Endothelial cell of umbilical vein (primary cell): ENCODE measurements around the gene SCYGR1. TPM values are rescaled to one million over a fixed set of nuclear protein-coding genes. Genes with fewer than 3 reads are reported as not detected.

Source experiments
- BruUV-seq: library from RNA; stranded (reverse); fragments of 400-500 nt; replicated peaks from 2 replicates; lab custom pipeline; 2021; lab: Mats Ljungman, UMichigan
- CTCF ChIA-PET: fragments of 300-600, 350-600 bp; sonication (Branson Sonifier 250); formaldehyde crosslinking; loops from one replicate; lab custom pipeline; 2021; ENCODE audit warnings: antibody characterized with exemption, inconsistent platforms; lab: Charles Lee
- POLR2A ChIA-PET: fragments of 300-600, 350-600 bp; sonication (Branson Sonifier 250); formaldehyde crosslinking; loops from one replicate; lab custom pipeline; 2021; ENCODE audit warnings: antibody characterized with exemption, inconsistent platforms; lab: Charles Lee
- DNase-seq: peaks from one replicate; pipeline ENCODE4 v3.0.0-alpha.2; 2011; ENCODE audit warnings: low read depth, low spot score
- FAIRE-seq: peaks from 2 replicates; lab custom pipeline; 2011; peaks lifted over from hg19 to GRCh38; lab: Jason Lieb, UNC
- H2AFZ ChIP-seq: 2 replicates; pipeline ENCODE4 v1.6.0; 2012; ENCODE audit warnings: low read depth, low read length, control low read depth, inconsistent platforms
- H3K27ac ChIP-seq: 2 replicates; pipeline ENCODE4 v1.5.1; 2011; ENCODE audit warnings: low read depth, mild to moderate bottlenecking, control low read depth, low read length, moderate library complexity; ENCODE audit not compliant: insufficient read depth
- H3K27me3 ChIP-seq, 2 experiments: 2 replicates each; pipeline versions ENCODE4 v1.6.0 to v1.6.1; 2011; ENCODE audit warnings: low read length in 2 of 2, mixed read lengths in 1 of 2; ENCODE audit not compliant: control insufficient read depth in 2 of 2, insufficient read depth in 2 of 2
- H3K36me3 ChIP-seq, 2 experiments: 2 replicates in 1 of 2; 3 replicates in 1 of 2; pipeline ENCODE4 v1.5.1; 2011; ENCODE audit warnings: low read length in 2 of 2, mild to moderate bottlenecking in 1 of 2, moderate library complexity in 1 of 2; ENCODE audit not compliant: control insufficient read depth in 2 of 2, insufficient read depth in 2 of 2; ENCODE audit errors: extremely low read depth in 1 of 2
- H3K4me1 ChIP-seq: 3 replicates; pipeline ENCODE4 v1.5.1; 2011; ENCODE audit warnings: mild to moderate bottlenecking, low read length; ENCODE audit not compliant: control insufficient read depth, insufficient read depth; ENCODE audit errors: extremely low read depth
- H3K4me2 ChIP-seq: 2 replicates; pipeline ENCODE4 v1.6.1; 2011; ENCODE audit warnings: low read length, control low read depth, mixed read lengths; ENCODE audit not compliant: insufficient read depth
- H3K4me3 ChIP-seq, 3 experiments: fragments of 200-600 bp in 1 of 3; sonication (generic), shearing (Covaris generic) in 1 of 3; replicated peaks in 1 of 3; 2 replicates each; pipeline ENCODE4 v1.5.1; 2011 to 2016; ENCODE audit warnings: control low read depth in 3 of 3, low read length in 3 of 3, mild to moderate bottlenecking in 2 of 3, inconsistent platforms in 1 of 3, low read depth in 1 of 3, moderate library complexity in 1 of 3; ENCODE audit not compliant: insufficient read depth in 1 of 3
- H3K79me2 ChIP-seq: 2 replicates; pipeline ENCODE4 v1.6.0; 2012; ENCODE audit warnings: low read length, inconsistent platforms; ENCODE audit not compliant: control insufficient read depth, insufficient read depth
- H3K9ac ChIP-seq: replicated peaks from 2 replicates; pipeline ENCODE3; 2011; ENCODE audit warnings: low read length, control low read depth; ENCODE audit not compliant: insufficient read depth; ENCODE audit errors: extremely low read depth
- H3K9me1 ChIP-seq: replicated peaks from 3 replicates; pipeline ENCODE4 v1.6.0; 2011; ENCODE audit warnings: mild to moderate bottlenecking, low read length; ENCODE audit not compliant: control insufficient read depth, insufficient read depth; ENCODE audit errors: extremely low read depth
- H3K9me3 ChIP-seq: replicated peaks from 2 replicates; pipeline ENCODE4 v1.5.1; 2012; ENCODE audit warnings: low read length, inconsistent platforms; ENCODE audit not compliant: control insufficient read depth, insufficient read depth
- H4K20me1 ChIP-seq: replicated peaks from 2 replicates; pipeline ENCODE3; 2011; ENCODE audit warnings: mild to moderate bottlenecking, low read length; ENCODE audit not compliant: control insufficient read depth, insufficient read depth; ENCODE audit errors: extremely low read depth
- EZH2 ChIP-seq: IDR thresholded peaks from 2 replicates; pipeline ENCODE4 v1.6.1; 2012; ENCODE audit warnings: borderline replicate concordance, low read depth, mild to moderate bottlenecking, moderate library complexity, low read length, inconsistent platforms; ENCODE audit not compliant: severe bottlenecking
- FOS ChIP-seq: IDR thresholded peaks from 2 replicates; pipeline ENCODE4 v1.6.1; 2011; ENCODE audit warnings: mild to moderate bottlenecking, low read length, moderate library complexity, borderline replicate concordance; ENCODE audit not compliant: insufficient read depth
- GATA2 ChIP-seq: IDR thresholded peaks from 2 replicates; pipeline ENCODE4 v1.7.0; 2011; ENCODE audit warnings: low read depth, mild to moderate bottlenecking, moderate library complexity, mixed read lengths, low read length; ENCODE audit not compliant: insufficient read length, insufficient read depth
- JUN ChIP-seq: IDR thresholded peaks from 2 replicates; pipeline ENCODE4 v1.6.1; 2011; ENCODE audit warnings: borderline replicate concordance, low read depth; ENCODE audit not compliant: insufficient read length, insufficient read depth
- MYC ChIP-seq: IDR thresholded peaks from one replicate; pipeline ENCODE4 v1.6.1; 2011; ENCODE audit warnings: mild to moderate bottlenecking, low read depth, low read length
- POLR2A ChIP-seq: IDR thresholded peaks from 2 replicates; pipeline ENCODE4 v1.6.1; 2012; ENCODE audit warnings: low read depth, mild to moderate bottlenecking, control low read depth, low read length
- POLR2AphosphoS5 ChIP-seq: IDR thresholded peaks from 2 replicates; pipeline ENCODE4 v1.6.1; 2012; ENCODE audit warnings: low read depth, mild to moderate bottlenecking, control low read depth, low read length, moderate library complexity; ENCODE audit not compliant: insufficient read depth
- dilution Hi-C: fragments of 300-500 bp; cut with MboI; formaldehyde crosslinking; loops from one replicate; pipeline ENCODE4 v1.15.0; 2019; ENCODE audit warnings: low sequenced_read_pairs; ENCODE audit not compliant: extremely low pct_ligation_motif_present
- intact Hi-C: fragments of 100-400 bp; cut with micrococcal nuclease; formaldehyde crosslinking; loops from one replicate; pipeline ENCODE4 v1.10.0; 2022
- polyA plus RNA-seq, 4 experiments: library from polyadenylated mRNA; depleted of rRNA in 3 of 4; stranded (reverse) in 3 of 4; unstranded in 1 of 4; fragments of >200 nt; gene quantifications; 2 replicates each; pipeline versions ENCODE4 v1.2.1 to v1.2.3, GENCODE V29; 2011 to 2012; ENCODE audit warnings: missing spikeins in 1 of 4
- total RNA-seq: library from RNA; stranded (reverse); gene quantifications from 2 replicates; pipeline ENCODE4 v1.2.3, GENCODE V29; 2021
- TF ChIP-seq, protein P1 (sequence below), 2 donors: IDR thresholded peaks; 1 replicate in 1 of 2; 2 replicates in 1 of 2; pipeline ENCODE4 v1.5.1; 2011; ENCODE audit warnings: low read length in 2 of 2, mild to moderate bottlenecking in 2 of 2, moderate library complexity in 2 of 2, control low read depth in 1 of 2, inconsistent platforms in 1 of 2, low read depth in 1 of 2; ENCODE audit not compliant: insufficient read depth in 1 of 2; ENCODE audit errors: extremely low read depth in 1 of 2
- TF ChIP-seq, protein P2 (sequence below): IDR thresholded peaks from 2 replicates; pipeline ENCODE4 v1.6.1; 2011; ENCODE audit not compliant: insufficient read depth, insufficient read length

Gene SCYGR1
- total and polyA plus RNA-seq, 2 donors (not counting 3 experiments of a cell fraction or from before 2014, with no cell fraction given): not detected

DNA sequence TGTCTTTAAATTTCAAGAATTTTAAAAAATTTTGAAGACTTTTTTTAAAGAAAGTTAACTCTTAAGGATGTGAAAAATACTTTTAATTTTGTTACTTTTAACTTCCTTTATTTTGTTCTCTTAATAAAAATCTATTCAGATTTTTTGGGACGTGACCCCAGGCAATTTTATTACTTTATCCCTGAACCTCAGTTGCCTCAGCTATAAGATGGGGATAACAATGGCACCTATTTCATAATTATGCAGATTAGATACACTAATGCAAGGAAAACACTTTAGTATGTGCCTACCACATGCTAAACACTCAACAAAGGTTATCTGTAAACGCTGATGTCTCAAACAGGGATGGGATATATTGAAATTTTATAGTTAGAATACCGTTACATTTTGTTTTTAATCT is 1.5 kb upstream of the SCYGR1 start:
- Histone ChIP-seq H3K4me3 (no peak overlapping the region), H3K9me3 (no peaks in the 10 kb centered on the region), H3K27ac (no peak overlapping the region), H4K20me1 (no peaks in the 10 kb centered on the region), H3K9me1 (no peaks in the 10 kb centered on the region), H3K79me2 (no peaks in the 10 kb centered on the region), H3K36me3 (no peaks in the 10 kb centered on the region), H3K27me3 (no peaks in the 10 kb centered on the region), H2AFZ (no peak overlapping the region), H3K4me1 (no peaks in the 10 kb centered on the region), H3K4me2 (no peak overlapping the region), H3K9ac (no peak overlapping the region)
- no TSS peak for BruUV-seq
- dilution Hi-C loops (no loop called here), intact Hi-C loops (no loop called here)
- DNase-seq (no peak), FAIRE-seq (no peak)
- CTCF ChIA-PET: interaction anchor here (1.4 kb wide), 1 partner anchor 11 kb away, joined by 4 read pairs; no protein-coding TSS in a partner anchor
- TF ChIP-seq POLR2A (no peak), GATA2 (no peak), EZH2 (no peak), JUN (no peak), FOS (no peak), MYC (no peak), POLR2AphosphoS5 (no peak)
- TF ChIP-seq, protein P1, sequence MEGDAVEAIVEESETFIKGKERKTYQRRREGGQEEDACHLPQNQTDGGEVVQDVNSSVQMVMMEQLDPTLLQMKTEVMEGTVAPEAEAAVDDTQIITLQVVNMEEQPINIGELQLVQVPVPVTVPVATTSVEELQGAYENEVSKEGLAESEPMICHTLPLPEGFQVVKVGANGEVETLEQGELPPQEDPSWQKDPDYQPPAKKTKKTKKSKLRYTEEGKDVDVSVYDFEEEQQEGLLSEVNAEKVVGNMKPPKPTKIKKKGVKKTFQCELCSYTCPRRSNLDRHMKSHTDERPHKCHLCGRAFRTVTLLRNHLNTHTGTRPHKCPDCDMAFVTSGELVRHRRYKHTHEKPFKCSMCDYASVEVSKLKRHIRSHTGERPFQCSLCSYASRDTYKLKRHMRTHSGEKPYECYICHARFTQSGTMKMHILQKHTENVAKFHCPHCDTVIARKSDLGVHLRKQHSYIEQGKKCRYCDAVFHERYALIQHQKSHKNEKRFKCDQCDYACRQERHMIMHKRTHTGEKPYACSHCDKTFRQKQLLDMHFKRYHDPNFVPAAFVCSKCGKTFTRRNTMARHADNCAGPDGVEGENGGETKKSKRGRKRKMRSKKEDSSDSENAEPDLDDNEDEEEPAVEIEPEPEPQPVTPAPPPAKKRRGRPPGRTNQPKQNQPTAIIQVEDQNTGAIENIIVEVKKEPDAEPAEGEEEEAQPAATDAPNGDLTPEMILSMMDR (IDR thresholded peaks at IDR 0.05; ENCODE audit: extremely low read depth in 1 of 2, insufficient read depth in 1 of 2, low read depth in 1 of 2, low read length in 2 of 2): no peak
- TF ChIP-seq, protein P2, sequence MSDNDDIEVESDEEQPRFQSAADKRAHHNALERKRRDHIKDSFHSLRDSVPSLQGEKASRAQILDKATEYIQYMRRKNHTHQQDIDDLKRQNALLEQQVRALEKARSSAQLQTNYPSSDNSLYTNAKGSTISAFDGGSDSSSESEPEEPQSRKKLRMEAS: no peak
- POLR2A ChIA-PET: no interaction called here
